ENCODE data around the gene NDST4.

Gene NDST4

GRCh38 chr4:114900934-114901333 lies 212.5 kb downstream of the NDST4 start:
- DNase-seq, result no peak

DNA sequence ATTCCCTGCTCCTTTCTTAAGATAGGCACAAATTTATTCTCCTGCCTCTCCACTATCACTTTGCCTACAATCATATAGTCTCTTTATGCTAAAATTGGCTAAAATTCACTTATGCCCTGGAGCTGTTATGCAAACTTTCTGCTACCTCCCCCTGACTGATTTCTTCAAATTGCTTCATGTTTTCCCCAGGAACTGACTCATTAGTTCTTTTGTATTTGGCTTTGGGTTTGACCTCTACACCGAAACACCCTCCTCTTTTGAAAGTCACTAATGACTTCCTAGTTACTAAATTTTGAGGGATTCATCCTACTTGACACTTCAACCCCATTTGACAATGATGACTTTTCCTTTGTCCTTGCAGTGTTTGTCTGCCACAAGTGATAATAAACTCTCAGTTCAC lies 222.6 kb downstream of the NDST4 start:
- no peak for DNase-seq

GRCh38 chr4:114886761-114887160 lies 226.7 kb downstream of the NDST4 start:
- no peak for DNase-seq

- no peak for DNase-seq
Measured at GRCh38 chr4:114883641-114884040, 229.8 kb downstream of the NDST4 start.

DNA sequence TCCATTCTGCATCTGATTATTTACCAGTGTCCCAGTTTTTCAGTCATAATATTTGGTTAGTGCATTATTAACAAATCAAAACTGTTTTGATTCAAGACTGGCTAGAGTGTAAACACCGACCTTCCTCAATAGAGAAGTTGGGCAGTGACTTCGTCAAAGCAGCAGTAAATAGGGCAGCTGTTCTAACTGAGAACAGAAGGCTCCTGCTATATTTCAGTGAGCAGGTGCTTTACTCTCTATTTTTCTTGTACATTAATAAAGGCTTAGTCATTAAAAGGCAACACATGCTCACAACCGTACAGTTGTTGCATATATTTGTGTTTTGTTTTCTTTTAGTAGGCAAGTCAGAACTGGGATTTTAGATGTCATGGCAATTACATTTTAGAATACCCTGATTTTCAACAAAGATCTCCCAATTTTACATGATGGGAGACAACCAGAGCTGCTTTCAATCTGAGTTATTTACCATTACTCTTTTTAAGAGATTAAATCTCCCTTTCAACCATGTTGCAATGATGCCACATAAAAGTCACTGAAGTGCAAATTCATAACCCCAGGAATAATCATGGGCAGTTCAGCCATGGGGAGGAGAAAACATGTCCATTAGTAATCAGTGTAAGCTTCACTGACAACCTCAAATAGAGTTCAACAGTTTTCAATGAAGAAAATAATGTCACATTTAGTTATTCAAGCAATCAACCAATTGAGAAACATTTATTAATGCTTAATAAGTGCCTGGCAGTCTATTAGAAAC lies 233.3 kb downstream of the NDST4 start:
- no peak for DNase-seq

DNA sequence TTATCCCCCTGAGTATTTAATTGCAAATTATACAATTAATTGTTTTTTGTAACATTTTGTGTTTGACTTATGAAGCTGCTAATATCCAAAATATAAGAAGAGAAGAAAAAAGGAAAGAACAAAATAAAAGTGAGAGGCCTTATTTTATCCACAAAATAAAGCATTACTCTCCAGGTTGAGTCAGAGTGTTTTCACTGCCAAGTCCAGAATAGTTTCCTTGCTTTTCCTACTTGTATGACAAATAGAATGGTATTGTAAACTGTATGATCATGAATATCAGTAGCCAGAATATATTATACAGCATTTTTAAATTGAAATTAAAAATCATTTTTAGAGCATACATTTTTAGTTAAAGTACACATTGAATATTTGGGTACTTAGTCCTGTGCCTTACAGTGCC lies 237.8 kb downstream of the NDST4 start:
- DNase-seq, result no peak

DNA sequence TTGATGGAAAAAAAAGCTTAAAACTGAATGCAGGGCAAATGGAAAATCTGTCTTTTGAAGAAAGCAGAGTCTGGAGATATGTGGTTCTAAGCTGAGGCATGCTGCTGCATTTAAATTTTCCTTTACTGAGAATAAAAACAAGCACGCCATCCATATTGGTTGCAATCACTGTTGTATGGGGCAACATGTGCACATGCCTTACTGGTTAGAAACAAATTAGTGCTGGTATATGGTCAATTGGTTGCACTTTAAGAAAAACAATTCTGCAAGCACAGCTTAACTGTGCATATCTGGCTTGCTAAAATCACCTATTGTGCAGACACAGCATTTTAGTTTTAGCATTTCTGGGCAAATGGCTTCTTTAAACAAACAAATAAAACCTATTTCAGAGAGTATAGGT lies 239.1 kb downstream of the NDST4 start:
- no peak for DNase-seq

DNA sequence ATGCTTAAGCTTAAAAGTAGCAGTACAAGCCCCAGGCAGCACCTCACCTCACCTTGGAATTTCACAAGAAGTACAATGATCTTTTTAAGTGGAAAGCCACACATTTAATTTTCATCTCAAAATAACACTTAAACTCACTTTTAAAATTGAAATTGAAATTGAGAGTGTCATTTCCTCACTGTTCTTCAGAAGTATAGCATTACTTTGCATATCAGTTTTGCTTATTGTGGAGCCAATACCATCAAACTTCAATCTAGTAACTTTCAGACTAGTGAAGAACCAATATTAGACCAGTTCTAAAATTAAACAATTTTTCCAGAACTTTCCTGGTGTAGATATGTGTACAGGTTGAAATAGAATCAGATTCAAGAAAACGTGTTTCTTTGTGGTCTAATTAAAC lies 242.4 kb downstream of the NDST4 start:
- no peak for DNase-seq

DNA sequence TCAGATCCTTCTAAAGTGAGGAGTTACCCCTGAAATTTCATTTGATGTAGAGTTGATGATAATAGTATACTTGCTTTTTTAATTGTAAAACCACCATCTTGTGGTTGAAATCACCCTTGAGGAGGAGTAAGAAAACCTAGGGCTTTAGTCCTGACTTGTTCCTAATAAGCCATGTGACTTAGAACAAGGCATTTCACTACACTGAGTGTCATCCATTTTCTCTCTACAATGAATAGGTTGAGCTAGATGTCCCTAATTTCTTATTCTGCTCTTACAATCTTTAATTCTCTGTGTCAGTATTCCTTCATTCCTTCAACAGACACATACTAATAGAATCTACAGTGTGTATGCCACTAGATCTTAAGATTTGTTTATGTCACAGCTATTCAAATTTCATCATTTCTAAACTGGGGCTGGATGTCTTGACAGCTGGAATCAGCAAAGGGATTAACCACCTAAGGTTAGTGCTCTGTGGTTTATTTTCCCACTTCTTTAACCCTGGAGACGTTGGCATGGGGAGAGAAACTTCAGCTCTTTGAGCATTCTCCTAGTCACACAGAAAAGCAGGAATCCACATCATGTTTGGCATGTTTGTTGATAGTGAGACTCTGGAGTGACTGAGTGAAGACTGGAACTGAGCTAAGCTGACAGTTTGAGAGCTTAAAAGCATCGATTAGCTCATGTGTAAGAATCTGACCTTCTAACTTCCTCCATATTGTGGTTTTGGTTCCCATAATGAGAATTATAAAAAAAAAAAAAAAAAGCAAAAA lies 246.3 kb downstream of the NDST4 start:
- DNase-seq, result no peak

GRCh38 chr4:114864060-114864459 lies 249.4 kb downstream of the NDST4 start:
- DNase-seq, result no peak

DNA sequence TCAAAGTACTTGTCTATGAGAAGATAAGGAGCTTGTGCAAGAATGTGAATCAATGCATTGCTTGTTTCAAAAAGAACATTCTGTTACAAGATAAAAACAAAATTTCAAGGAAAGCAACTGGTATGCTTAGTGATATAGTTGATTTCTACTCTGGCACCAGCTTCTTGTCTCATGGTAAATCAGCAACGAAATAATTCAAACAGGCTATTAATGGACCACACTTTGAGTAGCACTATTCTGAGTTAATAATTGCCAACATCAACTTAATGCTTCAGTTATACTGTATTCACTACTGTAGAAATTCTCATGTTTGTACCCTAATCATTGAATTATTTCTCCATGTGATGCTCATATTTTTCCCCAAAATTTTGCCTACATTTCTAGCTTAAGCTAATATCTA lies 252.6 kb downstream of the NDST4 start:
- DNase-seq, result no peak

- DNase-seq, result no peak
Measured at GRCh38 chr4:114857831-114858230, 255.6 kb downstream of the NDST4 start.

GRCh38 chr4:114839986-114840385 lies 273.4 kb downstream of the NDST4 start:
- no peak for DNase-seq

GRCh38 chr4:114830628-114831027 lies 282.8 kb downstream of the NDST4 start:
- no peak for DNase-seq

GRCh38 chr4:114827651-114828050 lies 285.8 kb downstream of the NDST4 start:
- DNase-seq, result no peak

- no peak for DNase-seq
Measured at GRCh38 chr4:114815760-114816159, 297.7 kb downstream of the NDST4 start.

GRCh38 chr4:114813961-114814360 lies 299.5 kb downstream of the NDST4 start:
- no peak for DNase-seq

DNA sequence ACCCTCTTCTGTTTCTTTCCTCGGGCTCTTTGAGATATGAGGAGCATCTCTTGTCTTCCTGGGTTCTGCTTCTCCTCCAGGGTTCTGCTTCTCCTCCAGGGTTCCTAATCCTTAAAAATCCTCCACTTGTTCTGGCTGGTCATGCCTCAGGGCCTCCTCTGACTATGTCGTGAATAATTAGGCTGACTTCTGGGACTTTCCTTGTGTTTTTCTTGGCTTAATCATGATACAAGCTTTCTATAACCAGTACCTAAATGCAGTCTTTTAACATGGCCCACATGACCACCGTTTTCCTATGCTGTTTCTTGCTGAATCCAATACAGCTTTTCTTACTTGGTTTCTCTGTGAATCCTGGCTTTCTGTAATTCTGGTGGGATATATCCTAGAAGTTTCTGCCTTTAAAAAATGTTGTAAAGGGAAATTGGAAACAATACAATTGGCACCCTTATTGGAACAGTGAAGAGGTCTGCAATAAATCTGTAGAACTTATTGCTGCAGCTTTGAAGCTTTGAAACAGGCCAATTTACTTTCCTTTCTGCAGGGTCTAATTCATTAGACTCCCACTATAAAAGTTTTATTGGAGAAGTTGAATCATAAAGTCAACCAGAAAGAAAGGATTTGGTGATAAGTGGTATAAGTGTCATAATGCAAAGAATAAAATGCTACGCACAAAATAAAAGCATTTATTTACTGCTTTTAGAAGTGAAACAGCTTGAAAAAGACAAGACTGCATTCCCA lies 301.7 kb downstream of the NDST4 start:
- DNase-seq, result peak; percentile 5

DNA sequence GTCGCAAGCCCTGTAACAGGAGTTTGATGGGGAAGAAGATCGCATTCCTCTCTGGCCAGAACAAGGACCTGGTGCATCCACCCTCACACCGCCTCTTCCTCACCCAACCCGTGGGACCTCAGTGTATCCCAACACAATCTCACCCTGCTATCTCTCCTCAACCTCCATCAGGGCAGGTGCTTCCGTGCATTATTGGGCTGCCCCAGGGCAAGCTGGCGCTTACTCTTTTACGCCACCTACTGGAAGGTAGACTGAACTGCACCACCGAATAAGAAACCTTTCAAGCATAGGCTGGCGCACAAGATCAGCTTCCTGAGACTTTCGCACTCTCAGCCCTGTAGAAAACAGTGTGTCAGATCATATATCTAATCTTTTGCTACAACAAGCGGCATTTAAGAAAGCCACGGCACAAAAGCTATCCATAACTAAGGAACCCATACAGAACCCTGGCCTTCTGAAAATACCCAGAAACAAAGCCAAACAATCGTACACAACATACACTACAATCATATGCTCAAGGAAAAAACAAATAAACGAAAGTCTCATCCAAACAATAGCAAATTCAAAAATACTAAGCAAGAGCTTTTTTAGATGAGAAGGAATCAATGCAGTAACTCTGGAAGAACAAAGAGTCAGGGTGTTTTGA lies 305.5 kb downstream of the NDST4 start:
- DNase-seq, result no peak

DNA sequence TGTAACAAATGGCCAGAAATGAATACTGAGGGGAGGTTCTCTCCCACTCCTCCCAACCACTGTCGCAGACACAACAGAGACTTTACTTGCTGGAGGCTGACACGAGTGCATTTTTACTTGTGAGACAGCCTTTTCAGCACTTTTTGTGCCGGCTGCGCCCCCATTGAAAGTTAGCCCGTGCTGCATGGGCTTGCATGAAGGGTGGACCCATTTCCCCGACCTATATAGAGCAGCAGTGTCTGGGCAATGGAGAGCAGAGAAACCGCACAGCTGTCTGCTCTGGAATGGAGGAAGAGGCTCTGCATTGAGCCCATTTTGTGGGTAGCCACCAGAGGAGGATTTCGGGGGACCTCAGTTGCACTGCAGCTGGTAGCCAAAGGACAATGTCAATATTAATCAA lies 306.1 kb downstream of the NDST4 start:
- no peak for DNase-seq

GRCh38 chr4:114791976-114792375 lies 321.4 kb downstream of the NDST4 start:
- no peak for DNase-seq

DNA sequence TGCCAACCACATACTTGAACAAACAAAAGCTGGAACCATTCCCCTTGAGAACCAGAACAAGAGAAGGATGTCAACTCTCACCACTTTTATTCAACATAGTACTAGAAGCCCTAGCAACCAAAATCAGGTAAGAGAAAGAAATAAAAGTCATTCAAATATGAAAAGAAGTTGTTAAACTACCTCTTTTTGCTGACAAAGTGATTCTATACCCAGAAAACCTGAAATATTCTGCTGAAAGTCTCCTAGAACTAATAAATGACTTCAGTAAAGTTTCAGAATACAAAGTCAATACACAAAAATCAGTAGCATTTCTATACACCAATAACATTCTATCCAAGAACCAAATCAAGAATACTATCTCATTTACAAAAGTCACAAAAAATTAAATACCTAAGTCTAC lies 327.9 kb downstream of the NDST4 start:
- DNase-seq, result no peak

GRCh38 chr4:114783215-114783595 lies 330.2 kb downstream of the NDST4 start:
- no peak for DNase-seq

Data from right kidney (tissue), 1 donor.